Activated naive CD4-positive, alpha-beta T cell treated with anti-CD3 and anti-CD28 coated beads, Interleukin-2, amount 50 U/mL, for 16 hours (primary cell): ENCODE measurements around the gene STK32C.
"Not testable (repeated sequence)": the region's sequence is repeated elsewhere in the genome, so short reads cannot be mapped to it uniquely, and the experiment has no call there.

Experiments
- DNase-seq: peaks from one replicate; pipeline ENCODE4 v3.0.0-alpha.2; 2020

Gene STK32C

DNA sequence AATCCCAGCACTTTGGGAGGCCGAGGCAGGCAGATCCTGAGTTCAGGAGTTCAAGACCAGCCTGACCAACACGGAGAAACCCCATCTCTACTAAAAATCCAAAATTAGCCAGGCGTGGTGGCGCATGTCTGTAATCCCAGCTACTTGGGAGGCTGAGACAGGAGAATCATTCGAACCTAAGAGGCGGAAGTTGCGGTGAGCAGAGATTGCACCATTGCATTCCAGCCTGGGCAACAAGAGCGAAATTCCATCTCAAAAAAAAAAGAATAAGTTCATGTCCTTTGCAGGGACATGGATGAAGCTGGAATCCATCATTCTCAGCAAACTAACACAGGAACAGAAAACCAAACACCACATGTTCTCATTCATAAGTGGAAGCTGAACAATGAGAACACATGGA lies 7.1 kb upstream of the STK32C start:
- not testable (repeated sequence) for DNase-seq

DNA sequence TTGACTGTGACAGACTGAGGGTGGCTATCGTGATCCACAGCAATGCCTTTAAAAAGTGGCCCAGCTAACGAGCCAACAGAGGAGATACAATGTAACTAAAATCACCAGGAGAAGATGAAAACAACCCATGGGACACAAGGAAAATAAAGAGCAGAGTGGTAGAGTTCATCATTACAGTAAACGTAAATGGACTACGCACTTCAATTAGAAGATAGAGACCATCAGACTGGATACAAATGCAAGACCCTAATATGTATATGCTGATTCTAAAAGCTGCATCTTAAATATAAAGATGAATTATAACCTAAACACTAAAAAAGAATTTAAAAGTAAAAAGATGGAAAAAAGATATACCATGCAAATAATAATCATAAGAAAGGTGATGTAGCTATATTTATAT lies 6.6 kb upstream of the STK32C start:
- DNase-seq = no peak

- no peak for DNase-seq
These were observed 6.1 kb upstream of the STK32C start for GRCh38 chr10:132313865-132314264.

GRCh38 chr10:132313305-132313704 lies 5.6 kb upstream of the STK32C start:
- DNase-seq = no peak

DNA sequence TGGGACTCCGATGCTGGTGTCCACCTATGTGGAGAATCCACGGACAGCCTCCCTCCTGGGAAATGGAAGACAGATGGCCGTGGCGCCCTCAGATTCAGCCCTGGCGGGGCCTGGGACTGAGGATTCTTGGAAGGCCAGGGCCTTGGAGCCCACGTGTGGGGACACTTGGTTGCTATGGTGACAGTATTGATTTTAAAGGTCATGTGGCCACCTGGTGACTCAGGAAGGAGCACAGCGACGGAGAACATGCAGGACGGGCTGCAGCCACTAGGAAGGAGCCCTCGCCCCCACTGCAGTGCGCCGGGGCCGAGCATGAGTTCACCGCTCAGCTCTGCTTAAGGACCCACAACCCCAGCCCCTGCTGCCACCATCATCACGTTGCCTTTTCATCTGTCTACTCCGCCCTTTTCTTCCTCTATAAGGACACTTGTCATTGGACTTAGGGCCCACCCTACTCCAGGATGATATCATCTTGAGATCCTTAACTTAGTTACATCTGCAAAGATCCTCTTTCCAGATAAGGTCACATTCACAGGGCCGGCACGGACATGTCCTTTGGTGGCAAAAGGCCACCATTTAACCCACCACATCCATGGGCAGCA lies 3.7 kb upstream of the STK32C start:
- no peak for DNase-seq

DNA sequence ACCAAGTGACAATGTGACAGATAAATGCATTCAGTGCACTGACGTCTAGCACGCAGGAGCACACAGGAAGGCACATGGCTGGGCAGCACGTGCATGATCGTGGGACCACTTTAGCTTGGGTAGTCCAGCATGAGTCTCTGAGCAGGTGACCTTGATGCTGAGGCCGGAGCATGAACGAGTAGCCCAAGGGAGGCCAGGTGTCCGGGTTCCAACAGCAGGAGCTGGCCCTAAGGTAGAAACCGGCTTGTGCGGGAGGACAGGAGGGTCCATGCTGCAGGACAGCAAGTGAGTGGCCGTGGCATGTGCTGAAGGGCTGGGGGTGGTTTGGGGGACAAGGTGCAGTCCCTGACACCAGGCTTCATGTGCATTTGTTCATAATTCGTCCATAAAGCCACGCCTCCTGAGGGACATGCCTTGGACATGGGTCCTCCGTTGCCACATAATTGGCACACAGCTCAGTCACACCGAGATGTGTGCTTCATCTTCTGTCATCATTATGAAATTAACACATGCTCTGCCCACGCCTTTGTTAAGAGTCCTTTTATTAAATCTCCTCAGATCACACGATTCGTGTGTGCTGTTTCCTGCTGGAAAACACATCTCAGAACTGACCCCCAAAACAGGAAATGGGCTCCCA lies 3.1 kb upstream of the STK32C start:
- no peak for DNase-seq

GRCh38 chr10:132309879-132310591 lies 2.3 kb upstream of the STK32C start:
- DNase-seq = no peak

DNA sequence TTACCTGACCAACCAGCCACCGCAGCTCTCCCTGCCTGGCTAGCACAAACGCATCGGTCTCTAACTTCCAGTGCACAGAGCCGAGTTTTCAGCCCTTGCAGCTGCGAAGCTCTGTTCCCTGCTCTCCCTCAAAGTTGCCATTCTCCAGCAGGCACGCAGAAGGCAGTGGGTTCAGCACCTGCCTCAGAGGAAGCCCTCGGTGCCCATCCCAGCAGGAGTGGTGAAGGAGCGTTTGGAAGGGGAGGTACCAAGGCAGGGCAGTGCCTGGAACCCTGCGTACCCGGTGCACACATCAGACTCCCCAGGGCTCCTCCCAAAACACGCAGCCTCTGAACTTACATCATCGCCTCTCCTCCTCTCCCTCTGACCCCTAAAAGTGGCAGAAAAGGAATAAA lies 1.7 kb upstream of the STK32C start:
- DNase-seq = no peak

DNA sequence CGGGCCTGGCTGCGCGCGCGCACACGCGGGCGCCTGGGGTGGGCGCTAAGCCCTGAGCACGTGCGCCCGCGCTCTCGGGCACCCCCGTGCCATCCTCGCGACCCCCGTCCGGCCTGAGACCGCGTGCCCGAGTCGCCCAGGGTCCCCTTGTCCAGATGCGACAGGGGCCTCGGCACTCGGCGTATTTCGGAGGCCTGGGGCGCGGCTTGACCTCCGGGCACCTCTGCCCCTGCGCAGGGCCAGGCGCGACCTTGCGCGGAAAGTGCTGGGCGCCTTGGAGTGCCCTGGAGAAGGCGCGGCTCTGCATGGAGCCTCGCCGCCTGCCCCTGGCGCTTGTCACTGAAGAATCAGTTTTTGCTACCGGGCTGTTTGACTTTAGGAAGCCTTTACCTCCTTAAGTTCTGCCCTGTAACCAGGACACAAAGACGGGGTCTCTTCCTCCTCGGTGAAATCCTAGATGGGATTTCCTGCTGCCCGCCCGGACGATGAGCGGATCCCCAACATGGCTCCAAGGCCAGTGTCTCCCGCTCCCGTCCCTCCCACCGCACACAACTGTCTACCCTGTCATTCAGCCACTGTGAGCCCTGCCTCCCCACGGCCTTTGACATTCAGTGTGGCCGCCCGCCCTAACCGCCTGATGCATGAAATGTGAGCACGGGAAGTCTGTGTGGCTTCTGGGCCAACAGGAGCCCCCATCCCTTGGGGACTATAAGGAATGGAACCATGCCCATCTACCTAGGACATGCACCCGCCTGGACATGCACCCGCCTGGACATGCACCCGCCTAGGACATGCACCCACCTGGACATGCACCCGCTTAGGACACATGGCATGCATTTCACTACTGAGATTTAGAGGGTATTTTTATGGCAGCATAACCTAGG lies 1.1 kb upstream of the STK32C start:
- DNase-seq = no peak

DNA sequence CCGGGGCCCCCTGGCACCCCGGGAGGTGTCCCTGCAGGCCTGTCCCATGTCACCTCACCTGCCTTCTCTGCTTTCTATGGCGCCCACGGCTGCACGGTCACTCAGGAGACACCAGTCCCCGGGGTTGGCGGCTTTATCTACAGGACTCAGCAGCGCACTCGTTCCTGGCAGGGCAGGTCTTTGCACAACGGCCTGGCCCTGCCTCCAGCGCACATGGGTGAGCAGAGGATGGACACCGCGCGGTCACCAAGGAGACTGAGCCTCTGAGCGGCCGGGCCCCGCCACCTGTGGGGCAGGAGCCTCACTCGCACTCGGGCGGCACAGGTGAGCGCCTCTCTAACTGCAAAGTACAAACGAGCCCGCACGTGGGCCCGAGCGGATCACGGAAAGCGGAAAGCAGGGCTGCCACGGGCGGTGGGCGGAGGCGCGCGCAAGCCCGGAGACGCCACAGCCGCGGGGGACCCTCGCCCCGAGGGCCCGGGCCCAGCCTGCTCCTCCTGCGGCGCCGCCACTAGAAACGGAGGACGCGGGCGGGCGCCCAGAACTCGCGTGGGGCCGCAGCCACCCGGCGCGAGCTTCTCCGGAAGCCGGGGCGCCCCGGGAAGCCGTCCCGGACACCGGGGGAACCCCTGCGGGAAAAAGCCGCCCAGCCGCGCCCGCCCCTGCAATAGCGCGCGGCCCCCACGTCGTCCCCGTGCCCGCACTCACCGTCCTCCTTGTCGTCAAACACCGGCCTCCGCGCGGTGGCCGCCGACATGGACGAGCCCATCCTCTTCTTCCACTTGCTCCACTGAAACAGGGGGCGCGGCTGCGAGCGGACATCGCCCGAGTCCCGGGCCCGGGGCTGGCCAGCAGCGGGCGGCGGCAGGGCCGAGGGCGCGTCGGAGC lies 642 bp downstream of the STK32C start:
- DNase-seq = peak; percentile 55

DNA sequence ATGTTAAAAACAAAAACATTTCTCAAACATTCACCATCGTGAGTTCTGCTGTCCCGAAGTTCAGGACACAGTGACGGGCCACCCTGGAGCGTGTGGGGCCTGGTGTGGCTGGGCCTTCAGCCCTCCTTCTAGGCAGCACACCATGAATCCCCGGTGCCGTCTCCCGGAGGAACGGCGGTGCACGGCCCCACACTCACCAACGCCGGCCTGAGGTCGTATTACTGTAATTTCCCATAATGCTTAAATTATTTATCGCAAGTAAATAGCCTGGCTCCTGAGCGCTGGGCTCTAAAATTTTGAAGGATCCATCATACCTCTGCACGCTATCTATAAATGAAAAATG lies 1.4 kb downstream of the STK32C start:
- no peak for DNase-seq

- no peak for DNase-seq
These were observed 2.0 kb downstream of the STK32C start for GRCh38 chr10:132305654-132306342.

DNA sequence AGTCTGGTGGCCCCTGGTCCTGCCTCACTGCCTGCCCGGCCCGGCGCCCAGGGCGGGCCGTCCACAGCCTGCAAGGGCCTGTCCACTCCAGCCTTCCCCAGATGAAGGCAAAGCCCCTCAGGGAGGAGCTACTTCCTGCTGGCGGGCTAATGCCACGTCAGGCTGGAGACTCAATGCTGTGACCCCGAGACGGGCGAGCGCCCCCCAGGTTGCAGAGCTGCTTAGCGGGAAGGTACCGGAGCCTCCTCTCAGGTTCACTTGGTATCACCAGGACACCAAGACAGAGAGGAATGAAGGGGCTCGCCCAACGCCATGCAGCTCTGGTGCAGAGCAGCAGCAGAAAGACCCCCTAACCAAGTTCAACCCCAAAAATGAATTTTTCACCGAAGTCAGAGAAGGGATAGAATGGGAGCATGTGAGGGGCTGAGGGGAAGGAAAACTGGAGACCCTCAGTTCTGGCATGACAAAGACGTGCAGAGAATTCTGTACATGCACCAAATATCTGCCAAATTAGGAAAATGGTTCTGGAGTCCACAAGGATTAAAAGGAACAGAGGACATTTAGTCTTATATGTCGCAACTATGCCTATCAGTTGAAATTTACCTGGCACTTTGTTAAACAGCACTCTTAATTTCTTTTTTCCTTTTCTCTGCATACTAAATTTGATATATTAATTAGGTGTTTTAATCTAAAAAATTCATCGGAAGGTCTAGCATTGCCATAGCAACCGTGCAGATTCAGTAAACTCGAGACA lies 2.8 kb downstream of the STK32C start:
- no peak for DNase-seq

GRCh38 chr10:132303361-132304115 lies 4.2 kb downstream of the STK32C start:
- no peak for DNase-seq

- no peak for DNase-seq
These were observed 5.1 kb downstream of the STK32C start for GRCh38 chr10:132302421-132303310.

DNA sequence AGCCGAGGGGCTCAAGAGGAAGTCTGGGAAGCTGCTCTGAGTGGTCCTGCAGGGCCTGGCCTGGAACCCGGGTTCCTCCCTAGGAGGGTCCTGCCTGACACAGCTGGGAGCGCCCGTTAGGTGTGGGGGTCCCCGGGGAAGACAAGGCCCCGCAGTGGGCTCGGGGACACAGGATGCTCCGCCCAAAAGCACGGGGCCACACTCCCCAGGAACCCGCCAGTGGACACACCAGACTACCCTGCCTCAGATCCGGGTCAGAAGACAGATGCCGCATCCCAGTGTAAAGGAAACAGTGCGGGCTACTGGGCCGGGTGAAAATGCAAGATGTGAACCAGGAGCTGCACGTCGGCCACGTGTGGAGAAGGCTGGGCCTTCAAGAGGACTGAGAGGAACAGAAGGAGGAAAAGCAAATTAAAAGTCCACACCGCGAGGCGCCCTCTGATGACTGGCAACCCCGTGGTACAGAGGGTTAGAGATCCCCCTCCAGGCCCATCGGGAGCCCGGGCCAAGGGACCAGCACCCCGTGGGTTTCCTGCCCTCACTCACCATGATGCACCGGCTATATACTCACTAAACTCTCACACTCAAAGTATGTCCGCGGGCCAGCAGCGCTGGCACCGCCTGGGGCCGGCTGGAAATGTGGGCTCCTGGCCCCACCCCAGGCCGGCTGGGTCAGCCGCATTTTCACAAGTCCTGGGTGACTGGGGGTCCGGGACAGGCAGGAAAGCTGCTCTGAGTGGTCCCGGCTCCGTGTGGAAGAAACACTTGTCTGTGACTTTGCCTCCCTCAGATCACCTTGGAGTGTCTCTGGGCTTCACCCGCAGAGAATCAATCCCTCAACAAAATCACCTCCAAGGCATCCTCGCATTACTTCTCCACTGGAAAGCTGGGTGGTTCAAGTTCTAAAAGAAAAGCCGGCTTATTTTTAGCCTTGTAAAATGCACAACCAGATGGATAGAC lies 6.1 kb downstream of the STK32C start:
- DNase-seq = no peak

DNA sequence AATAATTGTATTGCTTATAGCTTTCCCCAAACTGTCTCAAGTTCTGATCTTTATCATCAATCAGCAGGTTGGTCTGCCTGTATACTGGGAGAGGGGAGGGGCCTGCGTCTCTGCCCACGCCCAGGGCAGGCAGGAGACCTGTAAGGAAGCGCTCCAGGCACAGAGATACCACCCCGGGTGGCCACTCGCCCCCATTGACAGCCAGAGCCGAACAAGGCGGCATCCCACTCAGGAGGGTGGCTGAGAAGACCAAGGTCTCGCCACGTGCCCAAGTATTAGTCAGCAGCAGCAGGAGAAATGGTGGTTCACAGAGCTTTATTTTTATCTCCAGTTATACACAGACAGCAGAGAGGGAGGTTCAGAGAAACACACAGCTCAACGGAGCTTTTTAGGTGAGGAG lies 7.2 kb downstream of the STK32C start:
- no peak for DNase-seq
